SK-N-SH (cell line): ENCODE data around the gene MED29. TPM values are rescaled to one million over a fixed set of nuclear protein-coding genes. Genes with fewer than 3 reads are reported as not detected.

Source experiments
- CTCF ChIA-PET: fragments of 300-600, 350-600 bp; formaldehyde crosslinking; extraction: SDS; loops from one replicate; lab custom pipeline; 2021; lab: Yijun Ruan, JAX
- POLR2A ChIA-PET: fragments of 350-600 bp; sonication (Branson Sonifier 250); formaldehyde crosslinking; extraction: SDS; loops from one replicate; lab custom pipeline; 2020; ENCODE audit warnings: antibody characterized with exemption, inconsistent platforms; lab: Yijun Ruan, JAX
- DNase-seq: peaks from one replicate; pipeline ENCODE4 v3.0.0; 2012
- H2AFZ ChIP-seq: fragments of 200-600 bp; sonication (generic); 2 replicates; pipeline ENCODE4 v1.8.1; 2016; ENCODE audit warnings: antibody characterized with exemption, mild to moderate bottlenecking, low read depth
- H3F3A ChIP-seq: fragments of 200-600 bp; sonication (generic); replicated peaks from 2 replicates; pipeline ENCODE3; 2016; ENCODE audit warnings: antibody characterized with exemption, mild to moderate bottlenecking; ENCODE audit not compliant: insufficient read depth
- H3K27ac ChIP-seq, 2 experiments: fragments of 200-500 bp in 1 of 2; fragments of 200-600 bp in 1 of 2; sonication (Bioruptor generic) in 1 of 2; sonication (generic), shearing (Covaris generic) in 1 of 2; 2 replicates each; pipeline versions ENCODE4 v1.5.1 to v1.6.1; 2014 to 2016; ENCODE audit warnings: low read depth in 2 of 2, inconsistent platforms in 1 of 2, low read length in 1 of 2, mild to moderate bottlenecking in 1 of 2, mixed read lengths in 1 of 2
- H3K27me3 ChIP-seq: fragments of 200-600 bp; sonication (generic), shearing (Covaris generic); 2 replicates; pipeline ENCODE4 v1.6.1; 2016; ENCODE audit warnings: mixed run types; ENCODE audit not compliant: insufficient read depth
- H3K36me3 ChIP-seq, 2 experiments: fragments of 200-500 bp in 1 of 2; fragments of 200-600 bp in 1 of 2; sonication (Bioruptor generic) in 1 of 2; sonication (generic) in 1 of 2; replicated peaks in 1 of 2; 2 replicates each; pipeline versions ENCODE3 to v1.5.1; 2014 to 2016; ENCODE audit warnings: low read length in 1 of 2, mild to moderate bottlenecking in 1 of 2; ENCODE audit not compliant: insufficient read depth in 2 of 2, control insufficient read depth in 1 of 2
- H3K4me1 ChIP-seq, 2 experiments: fragments of 200-500 bp in 1 of 2; fragments of 200-600 bp in 1 of 2; sonication (Bioruptor generic) in 1 of 2; sonication (generic), shearing (Covaris generic) in 1 of 2; 2 replicates each; pipeline versions ENCODE4 v1.5.1 to v1.6.1; 2014 to 2016; ENCODE audit warnings: low read depth in 1 of 2, low read length in 1 of 2, mixed run types in 1 of 2; ENCODE audit not compliant: insufficient read depth in 2 of 2, control insufficient read depth in 1 of 2
- H3K4me2 ChIP-seq: fragments of 200-600 bp; sonication (generic), shearing (Covaris generic); 2 replicates; pipeline ENCODE4 v1.6.1; 2017; ENCODE audit warnings: mixed run types
- H3K4me3 ChIP-seq, 2 experiments: fragments of 200-500 bp in 1 of 2; fragments of 200-600 bp in 1 of 2; sonication (Bioruptor generic) in 1 of 2; sonication (generic), shearing (Covaris generic) in 1 of 2; 2 replicates each; pipeline versions ENCODE4 v1.5.1 to v1.8.1; 2014 to 2016; ENCODE audit warnings: low read depth in 2 of 2, inconsistent platforms in 1 of 2, low read length in 1 of 2, mild to moderate bottlenecking in 1 of 2, mixed read lengths in 1 of 2, moderate library complexity in 1 of 2
- H3K79me2 ChIP-seq: fragments of 200-600 bp; sonication (generic); 2 replicates; pipeline ENCODE4 v1.8.1; 2017; ENCODE audit warnings: mild to moderate bottlenecking; ENCODE audit not compliant: insufficient read depth
- H3K9ac ChIP-seq: fragments of 200-600 bp; sonication (generic); 2 replicates; pipeline ENCODE4 v1.6.1; 2017; ENCODE audit warnings: mixed run types
- H3K9me2 ChIP-seq: fragments of 200-600 bp; sonication (generic); 2 replicates; pipeline ENCODE4 v1.6.1; 2017; ENCODE audit warnings: mixed run types
- H3K9me3 ChIP-seq: fragments of 200-600 bp; sonication (generic); 2 replicates; pipeline ENCODE4 v1.6.1; 2017; ENCODE audit warnings: mixed run types, mild to moderate bottlenecking, moderate library complexity
- H4K20me1 ChIP-seq: fragments of 200-600 bp; sonication (generic); 2 replicates; pipeline ENCODE4 v1.6.1; 2017; ENCODE audit warnings: mild to moderate bottlenecking, mixed run types; ENCODE audit not compliant: insufficient read depth
- ELF1 ChIP-seq: IDR thresholded peaks from 2 replicates; pipeline ENCODE4 v1.4.0; 2012
- FOSL2 ChIP-seq: IDR thresholded peaks from 2 replicates; pipeline ENCODE4 v1.4.0; 2012; ENCODE audit warnings: low read depth, mild to moderate bottlenecking, moderate library complexity, borderline replicate concordance
- FOXJ3 ChIP-seq: sonication (generic); formaldehyde crosslinking; IDR thresholded peaks from 2 replicates; pipeline ENCODE4 v1.5.1; 2020; ENCODE audit warnings: mild to moderate bottlenecking, missing genetic modification reagents
- FOXM1 ChIP-seq: IDR thresholded peaks from 2 replicates; pipeline ENCODE4 v1.4.0; 2012; ENCODE audit warnings: low read depth, mild to moderate bottlenecking
- GABPA ChIP-seq: IDR thresholded peaks from 2 replicates; pipeline ENCODE4 v1.4.0; 2012; ENCODE audit warnings: low read depth, mild to moderate bottlenecking
- GATA2 ChIP-seq: sonication (generic); formaldehyde crosslinking; IDR thresholded peaks from 2 replicates; pipeline ENCODE4 v1.5.0; 2020; ENCODE audit warnings: mild to moderate bottlenecking, missing genetic modification reagents
- MEF2A ChIP-seq: IDR thresholded peaks from 2 replicates; pipeline ENCODE4 v1.4.0; 2012; ENCODE audit warnings: low read depth, borderline replicate concordance
- MXI1 ChIP-seq: IDR thresholded peaks from 2 replicates; pipeline ENCODE4 v1.6.1; 2012; ENCODE audit warnings: mild to moderate bottlenecking, low read depth, low read length, improper control_type of control experiment
- NFIC ChIP-seq: IDR thresholded peaks from 2 replicates; pipeline ENCODE4 v1.4.0; 2012; ENCODE audit warnings: borderline replicate concordance
- POLR2AphosphoS5 ChIP-seq: IDR thresholded peaks from 2 replicates; pipeline ENCODE4 v1.6.1; 2012; ENCODE audit warnings: low read depth, low read length
- RAD21 ChIP-seq: IDR thresholded peaks from 2 replicates; pipeline ENCODE4 v1.6.1; 2012; ENCODE audit warnings: mild to moderate bottlenecking, low read length
- RFX5 ChIP-seq: IDR thresholded peaks from 2 replicates; pipeline ENCODE4 v1.6.1; 2012; ENCODE audit warnings: mild to moderate bottlenecking, improper control_type of control experiment, low read length
- SMC3 ChIP-seq: IDR thresholded peaks from 2 replicates; pipeline ENCODE4 v1.6.1; 2012; ENCODE audit warnings: low read depth, low read length, improper control_type of control experiment
- TAF1 ChIP-seq: IDR thresholded peaks from 2 replicates; pipeline ENCODE4 v1.6.1; 2012; ENCODE audit warnings: low read depth, mild to moderate bottlenecking, low read length, moderate library complexity, borderline replicate concordance
- YY1 ChIP-seq: IDR thresholded peaks from 2 replicates; pipeline ENCODE4 v1.4.0; 2012; ENCODE audit warnings: low read depth, mild to moderate bottlenecking
- WGBS: methylation state at CpG from one replicate; pipeline ENCODE4 v1.1.6; 2017; ENCODE audit warnings: low lambda C conversion rate; 5-methylcytosine and 5-hydroxymethylcytosine counted together
- polyA plus RNA-seq, 3 experiments: library from polyadenylated mRNA; depleted of rRNA; stranded (reverse); fragments of >200 nt; gene quantifications; 2 replicates each; pipeline ENCODE4 v1.2.3, GENCODE V29; 2012
- TF ChIP-seq, protein P1 (sequence below): IDR thresholded peaks from 2 replicates; pipeline ENCODE4 v1.6.1; 2012; ENCODE audit warnings: mild to moderate bottlenecking, low read depth, low read length, moderate library complexity
- TF ChIP-seq, protein P2 (sequence below): fragments of 150-350 bp; IDR thresholded peaks from 2 replicates; pipeline ENCODE4 v1.6.1; 2017; ENCODE audit warnings: antibody characterized with exemption, low read length, low read depth, borderline replicate concordance
- TF ChIP-seq, protein P3 (sequence below): IDR thresholded peaks from 2 replicates; pipeline ENCODE4 v1.4.0; 2012; ENCODE audit warnings: low read depth

The MED29 gene
- polyA plus RNA-seq, 1 of the 3 experiments (the other 2 are of a cell fraction): 32.0 TPM

DNA sequence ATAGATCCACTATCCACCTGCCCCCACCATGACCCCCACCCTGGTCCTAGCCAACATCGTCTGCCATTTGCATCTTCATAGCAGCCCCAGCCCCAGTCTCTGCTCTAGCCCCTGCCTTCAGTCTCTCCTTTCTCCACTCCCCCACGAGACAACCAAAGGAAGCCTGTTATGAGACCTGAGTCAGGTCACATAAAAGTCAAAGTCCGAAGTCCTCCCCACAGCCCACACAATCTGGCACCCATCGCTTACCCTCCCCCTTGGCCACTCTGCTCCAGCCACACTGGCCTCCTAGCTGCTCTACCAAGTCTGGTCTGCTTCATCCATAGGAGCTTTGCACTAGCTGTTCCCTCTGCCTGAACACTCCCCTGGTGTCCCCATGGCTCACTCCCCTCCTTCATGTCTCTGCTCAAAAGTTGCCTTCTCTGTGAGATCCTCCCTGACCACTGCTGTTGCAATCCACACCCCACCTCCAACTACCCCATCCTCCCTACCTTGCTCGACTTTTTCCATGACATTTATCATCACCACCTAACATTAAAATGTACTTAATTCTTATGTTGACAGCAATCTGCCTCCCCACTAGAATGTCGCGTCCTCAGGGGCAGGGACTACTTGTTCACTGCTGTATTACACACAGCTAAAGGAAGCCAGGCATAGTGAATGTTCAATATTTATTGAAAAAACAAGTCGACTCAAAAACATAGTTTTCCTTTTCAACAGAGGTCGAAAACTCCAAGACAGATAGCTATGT, 20.1 kb downstream of the MED29 start:
- Histone ChIP-seq H2AFZ (no peak overlapping the region), H3K4me1 (peaks cover 29 to 44% of the 10 kb centered on the region in 2 experiments; a peak in 3 of 4 replicates), H3K9me3 (no peaks in the 10 kb centered on the region), H4K20me1 (peaks cover 29% of the 10 kb centered on the region), H3K4me2 (peak overlapping the region; percentile 92), H3K27ac (peak overlapping the region; percentile 74 to 91), H3K27me3 (no peaks in the 10 kb centered on the region), H3K36me3 (peaks cover 3 to 7% of the 10 kb centered on the region in 2 experiments), H3F3A (peaks cover 33% of the 10 kb centered on the region), H3K79me2 (peaks cover 64% of the 10 kb centered on the region), H3K9me2 (no peaks in the 10 kb centered on the region), H3K9ac (peak overlapping the region; percentile 43), H3K4me3 (peak overlapping the region; percentile 66 to 92; a peak in 3 of 4 replicates)
- no peak for TF ChIP-seq MEF2A
- TF ChIP-seq, protein P1, sequence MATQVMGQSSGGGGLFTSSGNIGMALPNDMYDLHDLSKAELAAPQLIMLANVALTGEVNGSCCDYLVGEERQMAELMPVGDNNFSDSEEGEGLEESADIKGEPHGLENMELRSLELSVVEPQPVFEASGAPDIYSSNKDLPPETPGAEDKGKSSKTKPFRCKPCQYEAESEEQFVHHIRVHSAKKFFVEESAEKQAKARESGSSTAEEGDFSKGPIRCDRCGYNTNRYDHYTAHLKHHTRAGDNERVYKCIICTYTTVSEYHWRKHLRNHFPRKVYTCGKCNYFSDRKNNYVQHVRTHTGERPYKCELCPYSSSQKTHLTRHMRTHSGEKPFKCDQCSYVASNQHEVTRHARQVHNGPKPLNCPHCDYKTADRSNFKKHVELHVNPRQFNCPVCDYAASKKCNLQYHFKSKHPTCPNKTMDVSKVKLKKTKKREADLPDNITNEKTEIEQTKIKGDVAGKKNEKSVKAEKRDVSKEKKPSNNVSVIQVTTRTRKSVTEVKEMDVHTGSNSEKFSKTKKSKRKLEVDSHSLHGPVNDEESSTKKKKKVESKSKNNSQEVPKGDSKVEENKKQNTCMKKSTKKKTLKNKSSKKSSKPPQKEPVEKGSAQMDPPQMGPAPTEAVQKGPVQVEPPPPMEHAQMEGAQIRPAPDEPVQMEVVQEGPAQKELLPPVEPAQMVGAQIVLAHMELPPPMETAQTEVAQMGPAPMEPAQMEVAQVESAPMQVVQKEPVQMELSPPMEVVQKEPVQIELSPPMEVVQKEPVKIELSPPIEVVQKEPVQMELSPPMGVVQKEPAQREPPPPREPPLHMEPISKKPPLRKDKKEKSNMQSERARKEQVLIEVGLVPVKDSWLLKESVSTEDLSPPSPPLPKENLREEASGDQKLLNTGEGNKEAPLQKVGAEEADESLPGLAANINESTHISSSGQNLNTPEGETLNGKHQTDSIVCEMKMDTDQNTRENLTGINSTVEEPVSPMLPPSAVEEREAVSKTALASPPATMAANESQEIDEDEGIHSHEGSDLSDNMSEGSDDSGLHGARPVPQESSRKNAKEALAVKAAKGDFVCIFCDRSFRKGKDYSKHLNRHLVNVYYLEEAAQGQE: no peak
- TF ChIP-seq ELF1: no peak
- no peak for TF ChIP-seq FOXM1
- TF ChIP-seq GATA2 (CRISPR knock-in tag): no peak
- TF ChIP-seq YY1: no peak
- TF ChIP-seq NFIC: no peak
- no peak for TF ChIP-seq POLR2AphosphoS5
- TF ChIP-seq TAF1: no peak
- TF ChIP-seq FOSL2: no peak
- TF ChIP-seq MXI1: no peak
- TF ChIP-seq FOXJ3 (CRISPR knock-in tag): no peak
- TF ChIP-seq RAD21: no peak
- DNase-seq: no peak
- 41% methylated on average over 9 of the region's 9 CpGs for WGBS
- ChIA-PET POLR2A (interaction anchor here (0.6 to 1.8 kb wide), 3 partner anchors 13 to 25 kb away, joined by 3 to 14 read pairs (median 4); partner anchors contain the start of gene RPS16), CTCF (interaction anchor here (0.6 to 5.1 kb wide), 19 partner anchors 9 to 289 kb away, joined by 3 to 106 read pairs (median 6); partner anchors contain the start of genes EID2B, MED29, PAF1 and RPS16)

DNA sequence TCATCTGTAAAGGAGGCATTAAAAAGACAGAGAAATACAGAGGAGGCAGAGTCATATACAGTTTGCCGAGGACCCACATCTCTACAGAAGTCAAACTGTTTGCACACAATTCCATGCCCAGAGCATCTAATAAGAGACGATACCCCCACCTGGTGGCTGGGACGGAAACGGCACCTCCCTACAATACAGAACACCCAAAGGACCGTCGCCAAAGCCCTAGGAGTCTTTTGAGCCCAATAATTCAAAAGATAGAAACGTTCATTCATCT, 20.6 kb downstream of the MED29 start:
- Histone ChIP-seq H3K4me3 (peak overlapping the region; percentile 66 to 92), H3F3A (peaks cover 33% of the 10 kb centered on the region), H3K27ac (peak overlapping the region; percentile 74 to 91), H3K9ac (peak overlapping the region; percentile 43; the same call in 1 of the 2 replicates), H3K9me2 (no peaks in the 10 kb centered on the region), H3K4me2 (peak overlapping the region; percentile 92), H4K20me1 (peaks cover 29% of the 10 kb centered on the region), H3K27me3 (no peaks in the 10 kb centered on the region), H3K9me3 (no peaks in the 10 kb centered on the region), H2AFZ (no peak overlapping the region), H3K36me3 (peaks cover 3 to 7% of the 10 kb centered on the region in 2 experiments), H3K79me2 (peaks cover 65% of the 10 kb centered on the region), H3K4me1 (peaks cover 29 to 44% of the 10 kb centered on the region in 2 experiments; a peak in 3 of 4 replicates)
- 2% methylated on average over 7 of the region's 7 CpGs for WGBS
- ChIA-PET POLR2A (interaction anchor here (0.6 to 1.8 kb wide), 3 partner anchors 14 to 24 kb away, joined by 3 to 14 read pairs (median 4); partner anchors contain the start of gene RPS16), CTCF (interaction anchor here (0.6 to 5.1 kb wide), 20 partner anchors 9 to 289 kb away, joined by 3 to 106 read pairs (median 4); partner anchors contain the start of genes EID2B, MED29, PAF1 and RPS16)
- DNase-seq: peak; percentile 80
- TF ChIP-seq SMC3 (peak; percentile 90), RAD21 (peak; percentile 92), GABPA (no peak), RFX5 (no peak)
- TF ChIP-seq, protein P2, sequence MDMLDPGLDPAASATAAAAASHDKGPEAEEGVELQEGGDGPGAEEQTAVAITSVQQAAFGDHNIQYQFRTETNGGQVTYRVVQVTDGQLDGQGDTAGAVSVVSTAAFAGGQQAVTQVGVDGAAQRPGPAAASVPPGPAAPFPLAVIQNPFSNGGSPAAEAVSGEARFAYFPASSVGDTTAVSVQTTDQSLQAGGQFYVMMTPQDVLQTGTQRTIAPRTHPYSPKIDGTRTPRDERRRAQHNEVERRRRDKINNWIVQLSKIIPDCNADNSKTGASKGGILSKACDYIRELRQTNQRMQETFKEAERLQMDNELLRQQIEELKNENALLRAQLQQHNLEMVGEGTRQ: no peak
- TF ChIP-seq, protein P3, sequence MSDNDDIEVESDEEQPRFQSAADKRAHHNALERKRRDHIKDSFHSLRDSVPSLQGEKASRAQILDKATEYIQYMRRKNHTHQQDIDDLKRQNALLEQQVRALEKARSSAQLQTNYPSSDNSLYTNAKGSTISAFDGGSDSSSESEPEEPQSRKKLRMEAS: no peak
- TF ChIP-seq, protein P1: no peak
